Suppressor macrophage treated with lipopolysaccharide for 1 hour (primary cell): ENCODE results near the gene PAX5.

ENCODE experiments used
- DNase-seq, 3 donors: peaks; one replicate each; pipeline ENCODE4 v3.0.0-alpha.2; 2020 to 2022

PAX5 gene

DNA sequence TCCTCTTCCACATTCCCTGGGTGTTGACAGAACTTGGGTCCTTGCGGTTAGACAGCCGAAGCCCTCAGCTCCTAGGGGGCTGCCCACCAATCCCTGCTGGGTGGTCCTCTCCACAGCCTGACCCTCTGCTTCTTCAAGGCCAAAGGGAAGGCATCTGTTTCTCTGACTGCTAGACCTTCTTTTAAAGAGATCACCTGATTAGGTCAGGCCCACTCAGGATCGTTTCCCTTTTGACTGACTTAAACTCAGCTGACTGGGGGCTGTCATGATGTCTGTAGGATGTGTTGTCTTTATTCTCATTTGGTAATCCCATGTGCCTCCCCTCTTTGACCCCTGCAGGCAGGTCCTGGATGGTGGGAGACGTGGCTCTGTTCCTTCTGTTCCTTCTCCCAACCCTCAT lies 207.5 kb downstream of the PAX5 start:
- DNase-seq = no peak

DNA sequence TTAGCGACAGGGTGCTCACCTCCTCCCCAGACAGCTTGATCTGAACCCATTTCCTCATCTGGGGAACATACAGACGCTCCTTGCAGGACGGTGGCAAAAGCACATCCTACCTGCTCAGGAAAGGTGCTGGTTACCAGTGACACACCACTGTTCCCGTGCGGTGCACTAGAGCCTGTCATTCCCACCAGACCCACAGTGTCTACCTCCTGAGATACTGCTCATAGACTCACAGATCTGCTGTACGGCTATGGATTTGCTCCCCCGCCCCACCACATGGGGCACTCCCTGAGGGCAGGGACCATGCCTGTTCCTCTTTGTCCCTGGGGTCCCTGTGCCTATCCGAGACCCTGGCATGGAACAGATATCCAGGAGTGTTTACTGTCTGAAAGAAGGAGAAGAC lies 208.9 kb downstream of the PAX5 start:
- DNase-seq = no peak

DNA sequence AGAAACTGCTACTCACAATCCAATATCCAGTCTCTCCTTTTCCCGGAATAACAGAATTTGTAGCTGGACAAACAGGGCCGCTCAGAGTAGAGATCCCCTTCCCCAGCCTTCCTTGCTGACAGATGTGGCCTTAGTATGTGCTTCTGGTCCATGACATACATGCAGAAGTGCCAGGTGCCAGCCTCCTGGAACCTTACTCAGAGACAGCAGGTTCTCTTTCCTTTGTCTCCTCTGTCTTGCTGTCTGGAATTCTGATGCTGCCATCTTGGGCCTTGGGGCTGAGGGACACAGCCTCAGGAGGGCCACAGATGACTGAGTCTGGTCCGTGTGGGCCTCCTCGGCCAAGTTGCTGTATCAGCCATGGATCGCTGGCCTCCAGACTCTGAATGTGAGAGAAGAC lies 210.1 kb downstream of the PAX5 start:
- DNase-seq = no peak

DNA sequence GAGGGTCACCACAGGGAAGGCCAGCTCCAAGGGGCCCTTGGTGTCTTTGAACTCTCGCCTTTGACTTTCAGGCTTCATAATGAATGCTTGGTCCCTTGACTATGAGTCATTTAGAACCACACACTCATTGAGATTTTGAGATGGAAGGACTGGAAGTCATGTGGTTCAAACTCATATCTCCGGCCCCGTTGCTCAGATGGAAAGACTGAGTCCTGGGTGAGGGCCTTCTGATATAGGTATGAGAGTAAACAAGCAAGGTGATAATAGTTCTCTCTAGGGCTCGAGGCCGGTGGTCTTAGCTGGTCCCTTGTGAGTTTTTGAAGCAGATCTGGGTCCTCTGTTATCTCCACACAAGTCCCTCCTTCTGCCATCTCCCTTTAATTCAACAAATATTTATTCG lies 210.6 kb downstream of the PAX5 start:
- no peak for DNase-seq

DNA sequence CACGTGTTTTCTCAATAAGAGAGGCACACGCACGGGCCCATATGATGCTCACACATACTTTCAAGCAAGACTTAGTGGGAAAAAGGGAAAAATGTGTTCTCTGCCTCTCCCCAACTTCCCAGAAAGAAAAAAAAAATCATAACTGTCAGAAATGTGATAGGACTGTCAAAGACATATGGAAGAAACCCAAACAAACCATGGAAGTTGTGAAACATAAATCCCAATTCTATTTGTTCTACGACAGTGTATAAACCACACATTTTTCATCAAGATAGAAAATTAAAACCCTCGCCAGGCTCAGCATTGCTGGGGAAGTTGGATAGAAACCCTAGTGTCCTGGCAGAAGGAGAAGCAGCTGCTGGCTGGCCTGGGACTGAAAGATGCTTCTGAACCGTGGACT lies 211.9 kb downstream of the PAX5 start:
- no peak for DNase-seq

DNA sequence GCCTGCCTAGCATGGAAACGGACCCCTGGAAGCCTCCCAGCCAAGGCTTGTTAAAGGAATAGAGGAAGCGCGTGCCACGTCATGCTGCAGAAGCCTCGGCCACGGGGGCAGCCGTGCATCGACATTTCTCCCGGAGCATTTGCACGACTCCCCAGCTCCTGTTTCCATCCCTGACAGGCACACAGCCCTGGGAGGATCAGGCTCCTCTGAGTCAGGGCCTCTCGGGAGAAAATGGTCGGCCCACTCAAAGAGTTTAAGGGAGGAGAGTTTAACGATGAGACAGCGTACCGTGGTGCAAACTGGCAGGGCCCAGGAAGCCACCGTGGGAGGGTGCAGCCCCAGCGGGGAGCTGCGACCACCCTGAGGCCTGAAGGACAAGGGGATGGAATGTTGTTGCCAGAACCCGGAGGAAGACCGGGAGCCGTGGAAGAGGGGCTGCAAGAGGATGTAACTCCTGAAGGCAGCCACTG lies 213.6 kb downstream of the PAX5 start:
- DNase-seq = no peak

DNA sequence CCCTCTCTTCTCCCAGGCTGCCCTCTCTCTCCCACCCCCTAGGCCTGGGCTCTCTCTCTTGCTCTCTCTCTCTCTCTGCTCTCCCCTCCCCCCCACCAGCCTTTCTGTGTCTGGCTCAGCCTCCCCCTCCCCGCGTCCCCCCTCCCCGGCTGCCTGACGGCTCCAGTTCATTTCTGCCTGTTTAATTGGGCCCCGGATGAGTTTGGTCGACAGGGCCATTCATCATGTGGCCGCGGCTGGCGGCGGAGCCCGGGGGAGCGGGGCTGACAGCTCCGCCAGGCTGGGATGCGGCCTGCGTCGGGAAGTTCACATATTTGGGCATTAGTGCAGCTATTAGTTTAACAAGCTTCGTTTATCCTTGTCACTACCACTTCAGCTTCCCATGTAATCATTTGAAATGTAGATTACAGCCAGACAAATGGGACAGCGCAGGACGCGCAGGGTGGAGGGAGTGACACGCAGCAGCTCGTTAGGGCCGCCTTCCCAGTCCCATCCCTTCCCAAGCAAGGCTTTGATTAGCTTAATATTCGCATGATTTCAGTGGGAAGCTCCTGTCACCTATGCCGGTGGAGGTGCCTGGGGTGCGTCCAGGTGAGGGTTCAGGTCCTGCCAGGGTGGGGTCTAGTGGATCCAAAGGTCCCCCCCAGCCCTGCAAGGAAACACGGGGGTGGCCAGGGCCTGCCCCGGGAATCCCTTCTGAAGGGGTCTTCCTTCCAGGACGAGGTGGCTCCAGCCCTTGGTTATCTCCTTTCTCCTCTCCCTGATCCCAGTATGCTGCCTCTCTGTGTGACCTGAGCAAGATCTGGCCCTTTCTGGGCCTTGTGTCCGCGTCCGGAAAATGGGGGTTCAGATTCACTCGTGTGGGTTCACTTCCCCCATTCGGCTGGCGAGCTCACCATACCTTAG lies 214.8 kb downstream of the PAX5 start:
- DNase-seq = no peak

DNA sequence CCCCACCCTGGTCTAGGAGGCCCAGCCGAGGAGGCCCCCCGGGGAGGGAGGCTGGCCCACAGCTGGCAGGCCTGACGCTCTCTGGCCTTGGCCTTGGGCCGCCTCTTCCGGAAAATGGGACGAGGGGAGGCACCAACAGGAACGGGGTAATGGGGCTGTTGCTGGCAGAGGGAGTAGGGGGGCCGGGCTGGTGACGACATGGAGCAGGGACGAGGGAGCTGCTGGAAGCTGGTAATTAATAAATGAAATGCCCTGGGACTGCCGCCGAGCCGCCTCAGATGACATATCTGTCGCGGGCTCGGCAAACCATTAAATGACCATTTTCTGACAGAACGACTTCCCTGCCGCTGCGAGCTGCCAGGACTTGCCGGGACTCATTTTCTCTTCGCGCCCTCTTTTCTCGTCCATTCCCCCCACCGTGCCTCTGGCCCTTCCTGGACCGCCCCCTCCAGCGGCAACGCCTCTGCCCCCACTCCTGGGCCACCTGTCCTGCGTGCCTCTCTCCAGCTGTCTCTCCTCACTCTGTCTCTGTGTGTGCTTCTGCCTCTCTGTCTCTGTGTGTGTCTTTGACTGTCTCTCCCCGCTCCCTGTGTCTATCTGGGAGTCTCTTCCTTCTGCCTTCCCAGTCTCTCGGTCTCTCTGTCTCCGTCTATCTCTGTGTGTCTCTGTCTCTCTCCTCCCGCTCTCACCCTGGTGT lies 215.7 kb downstream of the PAX5 start:
- no peak for DNase-seq

DNA sequence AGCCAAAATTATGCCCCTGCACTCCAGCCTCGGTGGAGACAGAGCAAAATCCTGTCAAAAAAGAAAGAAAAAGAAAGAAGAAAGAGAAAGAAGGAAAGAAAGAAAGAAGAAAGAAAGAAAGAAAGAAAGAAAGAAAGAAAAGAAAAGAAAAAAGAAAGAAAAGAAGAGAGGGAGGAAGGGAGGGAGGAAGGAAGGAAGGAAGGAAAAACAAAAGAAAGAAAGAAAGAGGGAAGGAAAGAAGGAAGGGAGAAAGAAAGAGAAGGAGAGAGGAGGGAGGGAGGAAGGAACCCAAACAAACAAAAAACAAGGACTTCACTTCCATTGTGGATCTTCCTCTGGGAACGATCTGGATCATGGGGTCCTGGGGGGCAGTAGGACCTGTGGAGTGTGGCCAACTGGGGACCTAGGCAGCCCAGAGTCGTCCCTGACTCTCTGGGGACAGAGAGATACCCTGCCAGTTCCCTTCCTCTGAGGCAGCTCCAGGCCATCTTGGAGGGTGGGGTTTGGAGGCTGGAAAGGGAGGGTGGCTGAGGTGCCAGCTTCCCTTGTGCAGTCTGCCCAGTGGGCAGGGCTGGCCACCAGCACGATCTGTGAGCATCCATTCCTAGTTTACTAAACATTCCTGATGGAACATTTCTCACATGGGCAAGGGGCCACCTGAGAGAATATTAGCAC lies 216.8 kb downstream of the PAX5 start:
- DNase-seq = no peak

DNA sequence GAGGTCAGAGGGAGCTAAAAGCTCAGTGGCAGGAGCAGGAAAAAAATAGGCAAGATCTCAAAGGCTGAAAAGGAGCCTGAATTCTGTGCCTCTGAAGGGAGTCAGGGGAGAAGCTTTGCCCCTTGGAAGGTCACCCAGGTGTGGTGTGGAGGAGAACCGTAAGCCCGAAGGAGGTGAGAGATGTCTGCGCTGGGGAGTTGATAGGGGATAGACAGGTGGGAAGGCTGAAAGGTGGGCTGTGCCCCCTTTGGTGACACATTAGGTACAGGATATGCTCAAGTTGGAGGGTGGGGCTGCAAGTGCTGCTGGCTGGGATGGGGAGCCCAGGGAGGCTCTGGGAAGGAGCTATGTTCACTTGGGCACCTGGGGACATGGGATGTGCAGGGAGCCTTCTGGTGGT lies 217.7 kb downstream of the PAX5 start:
- no peak for DNase-seq

DNA sequence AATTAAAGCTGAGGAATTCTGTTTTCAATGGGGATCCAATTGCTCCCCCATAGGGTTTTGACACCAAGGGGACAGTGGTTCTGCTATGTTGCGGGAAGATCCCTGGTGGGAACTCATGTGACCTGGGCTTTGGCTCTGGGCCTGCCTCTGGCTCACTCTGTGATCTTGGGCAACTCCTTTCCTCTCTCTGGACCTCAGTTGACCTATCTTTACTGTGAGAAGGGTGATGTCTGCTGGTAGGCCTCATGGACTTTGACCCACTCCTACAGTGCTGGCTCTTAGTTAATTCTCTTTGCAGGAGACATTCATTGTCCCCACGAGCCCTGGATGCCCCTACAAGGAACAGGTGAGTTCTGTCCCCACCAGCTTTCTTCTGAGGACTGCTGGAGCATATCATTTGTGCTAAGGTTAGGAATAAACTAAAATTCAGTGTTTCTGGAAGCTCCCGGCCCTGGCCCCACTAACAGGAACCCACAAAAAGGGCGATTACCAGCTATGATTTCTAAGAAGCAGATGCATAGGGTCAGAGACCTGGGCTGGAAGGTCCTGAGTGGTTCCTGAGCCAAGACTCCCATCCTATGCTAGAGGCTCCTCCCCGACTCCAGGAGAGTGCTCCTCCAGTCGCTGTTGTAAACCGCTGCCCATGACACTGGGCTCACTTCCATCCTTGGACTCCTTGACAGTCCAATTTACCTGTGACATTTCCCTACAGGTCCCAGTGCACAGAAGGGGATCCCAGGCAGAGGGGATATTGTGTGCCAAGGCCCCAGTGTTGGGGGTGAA lies 218.3 kb downstream of the PAX5 start:
- DNase-seq = no peak

DNA sequence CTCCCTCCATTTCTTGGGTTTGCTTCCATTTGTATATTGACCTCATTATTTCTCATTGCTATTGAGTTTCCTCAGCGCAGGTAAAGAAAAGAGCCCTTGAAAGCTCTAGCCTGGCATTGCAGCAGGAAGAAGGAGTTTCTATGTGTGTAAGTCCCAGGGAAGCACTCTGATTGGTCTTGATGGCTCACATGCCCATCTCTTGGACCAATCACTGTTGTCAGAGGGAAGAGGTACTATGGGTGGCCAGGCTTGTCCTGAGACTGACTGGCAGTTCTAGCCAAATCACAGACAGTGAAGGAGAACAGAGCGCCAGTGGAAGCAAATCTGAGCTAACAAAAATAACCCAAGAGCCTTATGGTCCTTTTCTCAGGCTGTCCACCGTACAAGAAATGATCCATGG lies 219.0 kb downstream of the PAX5 start:
- DNase-seq = no peak

DNA sequence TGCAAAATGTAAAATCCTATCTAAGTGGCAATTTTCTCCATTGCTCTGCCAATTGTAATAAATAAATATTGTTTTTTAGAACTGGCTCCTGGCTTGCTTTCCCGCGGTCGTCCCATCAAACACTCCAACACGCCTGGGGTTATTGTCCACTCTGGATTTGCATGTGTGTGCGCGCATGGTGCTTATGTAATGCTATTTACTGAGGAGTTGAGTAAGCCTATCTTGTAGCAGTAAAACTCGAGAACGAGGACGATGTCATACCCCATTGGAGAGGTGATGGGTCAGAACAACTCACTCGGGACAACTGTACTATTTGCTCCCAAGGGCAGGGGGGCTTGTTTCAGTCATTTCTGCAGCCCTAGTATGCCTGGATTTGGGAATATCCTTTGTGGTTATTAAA lies 220.9 kb downstream of the PAX5 start:
- DNase-seq = no peak

DNA sequence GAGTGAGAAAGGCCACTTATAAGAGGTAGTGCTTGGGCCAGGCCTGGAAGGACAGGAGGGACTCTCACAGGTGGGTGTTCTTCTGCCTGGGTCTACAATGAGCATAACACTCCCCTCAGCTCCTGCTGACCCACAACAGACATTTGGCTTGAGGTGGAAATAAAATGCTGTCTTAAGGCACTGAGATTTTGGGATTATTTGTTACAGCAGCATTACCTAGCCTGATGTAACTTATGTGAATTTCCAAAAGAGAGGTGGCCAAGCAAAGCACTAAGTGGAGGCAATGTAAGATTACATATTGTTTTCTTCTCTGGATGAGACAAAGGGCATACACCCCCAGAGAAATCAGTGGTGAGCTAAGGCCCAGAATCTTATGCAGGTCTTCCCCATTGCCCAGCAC lies 221.5 kb downstream of the PAX5 start:
- no peak for DNase-seq

DNA sequence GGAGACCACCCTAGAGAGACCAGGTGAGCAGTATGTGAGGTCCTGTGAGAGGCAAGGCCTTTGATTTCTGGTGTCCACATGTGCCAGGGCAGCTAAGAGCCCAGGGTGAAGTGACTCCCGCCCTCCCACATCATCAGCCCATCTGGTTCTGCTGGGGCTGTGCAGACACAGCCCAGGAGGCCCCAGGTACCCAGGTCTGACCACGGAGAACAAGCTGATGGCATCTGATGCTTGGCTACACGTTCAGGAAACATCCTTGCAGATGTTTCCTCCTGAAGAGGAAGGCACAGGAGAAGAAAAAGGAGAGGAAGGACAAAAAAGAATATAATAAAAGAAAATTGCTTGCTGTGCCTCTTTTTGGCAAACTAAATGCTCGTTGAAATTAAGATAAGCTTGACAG lies 225.8 kb downstream of the PAX5 start:
- DNase-seq = no peak

DNA sequence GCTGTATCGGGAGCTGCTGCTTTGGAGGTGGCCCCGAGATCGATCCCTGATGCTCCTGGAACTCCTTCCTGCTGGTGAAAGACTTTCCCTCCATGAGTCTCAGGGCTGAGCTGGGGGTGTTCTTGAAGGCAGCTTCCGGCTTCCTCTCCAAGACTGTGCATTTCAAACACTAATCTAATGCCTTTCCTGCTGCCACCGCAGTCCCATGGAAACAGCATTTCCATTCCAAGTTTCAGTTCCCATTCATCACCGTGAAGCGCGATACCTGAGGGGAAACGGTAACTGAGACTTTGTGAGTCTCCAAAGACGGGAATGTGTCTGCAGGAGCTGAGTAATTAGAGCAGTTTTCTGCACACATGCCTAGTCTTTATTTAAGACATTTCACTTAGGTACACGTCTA lies 230.1 kb downstream of the PAX5 start:
- DNase-seq = no peak

DNA sequence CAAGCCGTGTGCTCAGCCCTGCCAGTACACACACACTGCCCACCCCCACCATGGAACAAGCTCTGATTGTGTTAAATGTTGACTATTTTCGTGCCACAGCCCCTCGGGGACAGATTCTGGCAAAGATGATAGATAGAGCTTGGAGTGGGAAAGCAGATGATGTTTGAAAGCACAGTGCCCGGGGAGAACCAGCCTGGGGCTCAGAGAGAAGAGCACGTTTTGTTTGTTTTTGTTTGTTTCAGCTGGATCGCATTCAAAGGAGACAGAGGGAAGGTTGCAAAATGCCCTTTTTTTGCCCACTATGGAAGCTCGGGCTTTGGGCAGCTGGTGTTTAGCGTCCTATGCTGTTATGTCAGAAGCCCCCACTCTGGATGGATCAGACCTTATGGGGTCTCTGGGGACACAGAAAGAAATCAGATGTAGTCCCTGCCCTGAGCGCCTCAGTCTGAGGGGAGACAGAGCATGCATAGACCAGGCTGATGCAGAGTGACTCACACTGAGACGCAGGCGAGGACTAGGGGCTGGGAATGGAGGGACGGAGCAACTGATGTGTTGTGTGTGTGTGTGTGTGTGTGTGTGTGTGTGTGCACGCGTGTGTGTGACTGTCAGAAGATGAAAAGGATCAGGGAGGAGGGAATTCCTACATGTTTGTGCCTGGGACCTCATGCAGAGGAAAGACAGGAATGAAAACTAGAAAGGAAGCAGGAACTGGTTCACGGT lies 231.7 kb downstream of the PAX5 start:
- no peak for DNase-seq

DNA sequence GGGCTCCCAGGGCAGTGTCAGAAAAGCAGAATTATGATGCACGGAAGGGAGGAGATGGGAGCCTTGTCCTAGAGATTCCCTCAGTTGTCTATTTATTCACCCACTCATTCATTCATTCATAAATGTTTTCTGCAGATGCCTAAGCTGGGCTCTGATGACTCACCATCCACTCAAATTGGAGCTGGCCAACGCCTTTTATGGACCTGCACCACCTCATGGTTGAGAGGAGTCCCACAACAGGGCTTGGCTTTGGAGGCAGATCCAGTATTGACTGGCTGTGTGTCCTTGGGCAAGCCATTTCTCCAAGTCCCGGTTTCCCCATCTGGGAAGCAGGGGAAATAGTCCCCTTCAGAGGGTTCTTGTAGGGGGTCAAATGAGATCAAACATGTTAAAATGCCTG lies 233.6 kb downstream of the PAX5 start:
- DNase-seq = no peak

DNA sequence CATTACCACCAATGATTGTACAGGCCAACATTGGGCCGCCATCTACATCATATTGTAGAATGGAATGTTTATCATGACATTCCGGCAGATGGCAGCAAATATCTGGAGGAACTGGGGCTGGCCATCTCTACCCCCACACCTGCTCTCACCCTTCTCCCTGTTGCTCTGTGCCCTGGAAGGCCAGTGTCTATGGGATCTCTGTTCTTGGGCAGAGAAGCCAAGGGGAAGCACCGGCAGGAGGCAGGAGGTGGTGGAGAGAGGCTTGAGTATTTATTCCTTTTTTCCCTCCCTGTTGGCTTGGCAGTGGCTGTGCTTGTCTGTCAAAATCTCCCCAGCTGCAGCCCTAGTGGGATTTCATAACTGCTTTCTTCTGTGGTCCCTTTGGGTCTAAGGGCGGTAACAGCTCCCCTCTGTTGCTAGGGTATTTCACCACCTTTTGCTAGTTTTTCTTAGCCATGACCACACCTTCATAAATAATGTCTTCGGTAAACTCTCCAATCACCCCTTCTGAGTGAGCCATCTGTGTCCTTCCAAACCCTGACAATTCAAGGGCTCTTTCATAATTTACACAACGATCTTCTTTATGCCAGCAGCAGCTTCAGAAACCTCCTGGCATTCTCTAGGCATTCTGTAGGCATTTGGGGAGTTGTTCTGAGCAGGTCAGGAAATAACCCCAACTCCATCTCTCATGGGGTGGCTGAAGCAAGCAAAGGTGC lies 235.6 kb downstream of the PAX5 start:
- no peak for DNase-seq

DNA sequence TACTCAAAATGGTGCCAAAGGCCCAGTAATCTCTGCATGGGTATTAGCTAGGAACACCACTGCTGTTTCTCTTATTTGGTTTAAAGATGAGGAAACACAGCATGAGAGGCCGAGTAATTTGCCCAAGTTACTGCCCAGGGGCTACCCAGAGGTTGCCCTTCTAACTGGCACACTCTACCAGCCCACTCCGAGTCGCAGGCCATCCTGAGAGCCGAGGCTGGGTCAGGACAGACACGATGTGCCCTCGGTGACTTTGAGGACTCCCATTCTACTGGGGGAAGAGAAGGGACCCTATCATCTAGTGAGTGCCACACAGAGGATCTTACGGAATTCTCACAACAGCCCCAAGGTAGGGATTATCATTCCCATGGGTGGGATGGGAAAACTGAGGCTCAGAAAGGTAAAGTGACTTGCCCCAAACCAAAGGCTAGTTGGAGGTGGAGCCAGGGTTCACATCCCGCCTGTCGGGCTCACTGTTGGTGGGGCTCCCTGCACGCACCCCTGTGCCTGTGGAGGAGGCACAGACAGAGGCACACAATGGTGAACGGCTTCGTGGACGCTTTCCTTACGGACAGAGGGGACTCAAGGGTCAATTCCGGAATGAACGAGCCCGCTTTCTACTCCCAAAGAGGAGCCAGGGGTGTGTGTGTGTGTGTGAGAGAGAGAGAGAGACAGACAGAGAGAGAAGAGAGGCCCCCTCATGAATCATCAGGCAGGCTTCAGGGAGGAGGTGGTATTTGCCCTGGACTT lies 236.4 kb downstream of the PAX5 start:
- DNase-seq = no peak
